OCI-LY3 (cell line): ENCODE results near the gene RAC3.

Experiments used
- CTCF ChIP-seq: fragments of 200-600, 300-600 bp; sonication (generic); IDR thresholded peaks from 2 replicates; pipeline ENCODE4 v1.5.1; 2014; ENCODE audit warnings: antibody characterized with exemption, low read length, low read depth
- EZH2phosphoT487 ChIP-seq: fragments of 200-600 bp; shearing (Covaris generic); IDR thresholded peaks from 2 replicates; pipeline ENCODE4 v1.6.1; 2018; ENCODE audit warnings: antibody characterized with exemption, mixed run types, low read depth

GRCh38 chr17:82008258-82008940, 23.1 kb upstream of the RAC3 start:
- TF ChIP-seq CTCF (no peak), EZH2phosphoT487 (no peak)
